ENCODE measurements around the gene FGFBP3.

The FGFBP3 gene

GRCh38 chr10:91891125-91892001 lies 17.9 kb downstream of the FGFBP3 start:
- in situ Hi-C loops (cut with MboI; ENCODE audit: low sequenced_read_pairs, unreplicated experiment): loop anchor here (10.0 kb wide), 1 partner anchor 127 kb away; no protein-coding TSS in a partner anchor
- no peak for TF ChIP-seq CTCF (IDR thresholded peaks at IDR 0.05; ENCODE audit: borderline replicate concordance, control extremely low read depth, extremely low read depth, insufficient read depth, missing control alignments)
- DNase-seq (ENCODE audit: low spot score): no peak

DNA sequence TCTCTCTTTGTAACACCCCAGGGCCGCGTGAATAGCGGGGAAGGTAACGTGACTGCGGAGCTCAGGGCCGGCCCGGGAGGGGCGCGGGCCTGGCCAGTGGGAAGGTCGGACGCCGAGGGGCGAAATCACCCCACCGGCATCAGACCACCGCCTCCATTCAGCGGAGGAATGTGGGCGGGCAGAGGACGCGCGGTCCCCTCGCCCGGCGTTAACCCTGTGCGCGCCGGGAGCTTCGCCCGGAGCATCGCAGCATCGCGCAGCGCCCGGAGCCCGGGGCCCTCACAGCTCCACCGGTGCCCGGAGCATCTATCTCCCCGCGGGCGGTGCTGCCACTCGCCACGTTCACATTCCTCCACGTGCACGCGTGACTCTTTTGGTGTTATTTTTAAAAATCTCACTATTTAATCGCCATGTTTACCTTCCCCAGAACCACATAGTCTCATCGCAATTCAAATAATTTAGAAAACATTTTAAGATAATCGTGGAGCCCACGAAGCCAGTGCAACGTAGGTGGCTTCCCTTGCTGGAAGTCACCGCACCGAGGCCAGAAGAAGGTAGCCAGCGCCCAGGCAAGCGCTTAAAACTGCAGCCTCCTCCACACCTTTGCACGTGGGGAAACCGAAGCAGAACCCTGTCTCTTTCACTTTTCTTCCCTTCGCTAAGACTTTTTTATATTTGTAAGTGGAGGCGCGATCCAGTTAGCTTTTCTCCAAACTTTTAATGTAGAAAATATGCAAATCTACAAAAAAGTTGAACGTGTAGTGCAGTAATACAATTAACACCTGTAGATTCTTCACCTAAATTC lies 21.8 kb downstream of the FGFBP3 start:
- DNase-seq (ENCODE audit: low spot score): peak; percentile 68
- no peak for TF ChIP-seq CTCF (IDR thresholded peaks at IDR 0.05; ENCODE audit: borderline replicate concordance, control extremely low read depth, extremely low read depth, insufficient read depth, missing control alignments)
- in situ Hi-C loops (cut with MboI; ENCODE audit: low sequenced_read_pairs, unreplicated experiment): no loop called here

GRCh38 chr10:91886954-91887271 lies 22.4 kb downstream of the FGFBP3 start:
- TF ChIP-seq CTCF (IDR thresholded peaks at IDR 0.05; ENCODE audit: borderline replicate concordance, control extremely low read depth, extremely low read depth, insufficient read depth, missing control alignments): no peak
- in situ Hi-C loops (cut with MboI; ENCODE audit: low sequenced_read_pairs, unreplicated experiment): no loop called here
- DNase-seq (ENCODE audit: low spot score): no peak

- DNase-seq (ENCODE audit: low spot score): no peak
- in situ Hi-C loops (cut with MboI; ENCODE audit: low sequenced_read_pairs, unreplicated experiment): no loop called here
- TF ChIP-seq CTCF (IDR thresholded peaks at IDR 0.05; ENCODE audit: borderline replicate concordance, control extremely low read depth, extremely low read depth, insufficient read depth, missing control alignments): no peak
Measured at GRCh38 chr10:91885362-91886079, 23.8 kb downstream of the FGFBP3 start.

DNA sequence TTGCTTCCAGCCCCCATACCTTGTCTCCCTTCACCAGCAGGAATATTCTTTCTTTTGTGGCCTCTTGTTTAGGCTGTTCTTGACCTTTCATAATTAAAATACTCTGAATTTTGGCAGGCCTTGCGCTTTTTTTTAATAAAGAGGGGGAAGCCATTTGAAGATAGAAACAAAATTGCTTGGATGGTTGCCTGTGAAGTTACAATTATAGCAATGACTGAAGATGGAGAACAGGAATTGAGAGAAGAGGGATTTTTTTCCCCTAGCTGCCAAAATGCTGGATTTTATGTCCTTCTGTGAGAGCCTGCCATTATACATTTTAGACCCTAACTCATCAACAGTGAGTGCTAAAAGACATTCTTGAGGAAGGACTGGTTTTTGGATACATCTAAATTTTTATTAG lies 24.8 kb downstream of the FGFBP3 start:
- in situ Hi-C loops (cut with MboI; ENCODE audit: low sequenced_read_pairs, unreplicated experiment): no loop called here
- no peak for TF ChIP-seq CTCF (IDR thresholded peaks at IDR 0.05; ENCODE audit: borderline replicate concordance, control extremely low read depth, extremely low read depth, insufficient read depth, missing control alignments)
- DNase-seq (ENCODE audit: low spot score): no peak

Measured in GM13976 (cell line).